Vagina (tissue), 2 donors: Measurements from ENCODE around the gene ACOT11. TPM values are rescaled to one million over a fixed set of nuclear protein-coding genes. Genes with fewer than 3 reads are reported as not detected.

ENCODE experiments used
- DNase-seq, 2 donors: peaks; one replicate each; pipeline ENCODE4 v3.0.0-alpha.2; 2017; ENCODE audit errors: extremely low spot score in 2 of 2
- H3K27ac ChIP-seq: fragments of 200-600 bp; sonication (generic); one replicate; pipeline ENCODE4 v1.5.1; 2019
- H3K27me3 ChIP-seq: fragments of 200-600 bp; sonication (generic); one replicate; pipeline ENCODE4 v1.5.1; 2019
- H3K36me3 ChIP-seq, 2 donors: fragments of 200-600 bp; sonication (generic); one replicate each; pipeline ENCODE4 v1.5.1; 2017 to 2019
- H3K4me1 ChIP-seq: fragments of 200-600 bp; sonication (generic); one replicate; pipeline ENCODE4 v1.5.1; 2019
- H3K4me3 ChIP-seq, 2 donors: fragments of 200-600 bp; sonication (generic); 1 replicate in 1 of 2; 2 replicates in 1 of 2; pipeline ENCODE4 v1.5.1; 2016 to 2019
- H3K9me3 ChIP-seq: fragments of 200-600 bp; sonication (generic); one replicate; pipeline ENCODE4 v1.5.1; 2019
- POLR2A ChIP-seq, 2 donors: fragments of 450-650 bp; IDR thresholded peaks; one replicate each; pipeline ENCODE4 v1.6.1; 2017; ENCODE audit warnings: antibody characterized with exemption in 2 of 2, mild to moderate bottlenecking in 2 of 2, moderate library complexity in 2 of 2
- POLR2AphosphoS5 ChIP-seq, 2 donors: sonication (generic); formaldehyde crosslinking; IDR thresholded peaks; one replicate each; pipeline ENCODE4 v1.9.0; 2017; ENCODE audit warnings: antibody characterized with exemption in 2 of 2, mild to moderate bottlenecking in 2 of 2, low read depth in 1 of 2; ENCODE audit not compliant: insufficient read depth in 1 of 2
- intact Hi-C: fragments of 100-400 bp; cut with DNase I; formaldehyde crosslinking; loops from one replicate; pipeline ENCODE4 v1.15.1; 2023
- total RNA-seq: library from RNA; depleted of rRNA; stranded (reverse); fragments of >200 nt; gene quantifications from one replicate; pipeline ENCODE4 v1.2.3, GENCODE V29; 2016
- TF ChIP-seq, protein P1 (sequence below), 3 experiments: fragments of 450-650 bp in 2 of 3; fragments of 200-600 bp in 1 of 3; sonication (generic) in 1 of 3; IDR thresholded peaks; one replicate each; pipeline ENCODE4 v1.5.1; 2017 to 2019; ENCODE audit warnings: antibody characterized with exemption in 3 of 3, mild to moderate bottlenecking in 2 of 3, moderate library complexity in 2 of 3

The ACOT11 gene
- total RNA-seq, 1 donor from 2014 or later = 26.0 TPM

DNA sequence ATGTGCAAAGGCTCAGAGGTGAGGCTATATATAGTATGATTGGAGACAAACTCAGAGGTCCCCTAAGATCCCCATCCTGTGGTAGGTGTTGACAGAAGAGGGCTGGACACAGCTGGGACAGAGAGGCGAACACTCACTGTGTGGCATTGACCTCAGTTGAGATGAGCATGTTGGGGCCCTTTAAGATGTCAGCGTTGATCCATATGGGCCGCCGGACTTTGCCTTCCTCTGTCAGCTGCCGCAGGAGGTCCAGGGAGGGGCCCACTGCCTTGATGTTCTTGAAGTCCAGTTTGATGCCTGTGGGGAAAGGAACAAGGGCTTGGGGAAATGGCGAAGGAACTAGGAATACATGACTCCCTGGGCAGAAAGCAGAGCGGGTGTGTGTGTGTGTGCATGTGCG is 66.5 kb downstream of the ACOT11 start:
- Histone ChIP-seq H3K27ac (no peak overlapping the region), H3K36me3 (no peaks in the 10 kb centered on the region), H3K4me3 (no peak overlapping the region), H3K9me3 (no peaks in the 10 kb centered on the region), H3K27me3 (no peaks in the 10 kb centered on the region), H3K4me1 (no peaks in the 10 kb centered on the region)
- peak in 1 of 2 donors; percentile 22 for DNase-seq
- TF ChIP-seq POLR2A (IDR thresholded peaks at IDR 0.05) (no peak), POLR2AphosphoS5 (IDR thresholded peaks at IDR 0.05; ENCODE audit: insufficient read depth in 1 of 2, low read depth in 1 of 2) (no peak)
- TF ChIP-seq, protein P1, sequence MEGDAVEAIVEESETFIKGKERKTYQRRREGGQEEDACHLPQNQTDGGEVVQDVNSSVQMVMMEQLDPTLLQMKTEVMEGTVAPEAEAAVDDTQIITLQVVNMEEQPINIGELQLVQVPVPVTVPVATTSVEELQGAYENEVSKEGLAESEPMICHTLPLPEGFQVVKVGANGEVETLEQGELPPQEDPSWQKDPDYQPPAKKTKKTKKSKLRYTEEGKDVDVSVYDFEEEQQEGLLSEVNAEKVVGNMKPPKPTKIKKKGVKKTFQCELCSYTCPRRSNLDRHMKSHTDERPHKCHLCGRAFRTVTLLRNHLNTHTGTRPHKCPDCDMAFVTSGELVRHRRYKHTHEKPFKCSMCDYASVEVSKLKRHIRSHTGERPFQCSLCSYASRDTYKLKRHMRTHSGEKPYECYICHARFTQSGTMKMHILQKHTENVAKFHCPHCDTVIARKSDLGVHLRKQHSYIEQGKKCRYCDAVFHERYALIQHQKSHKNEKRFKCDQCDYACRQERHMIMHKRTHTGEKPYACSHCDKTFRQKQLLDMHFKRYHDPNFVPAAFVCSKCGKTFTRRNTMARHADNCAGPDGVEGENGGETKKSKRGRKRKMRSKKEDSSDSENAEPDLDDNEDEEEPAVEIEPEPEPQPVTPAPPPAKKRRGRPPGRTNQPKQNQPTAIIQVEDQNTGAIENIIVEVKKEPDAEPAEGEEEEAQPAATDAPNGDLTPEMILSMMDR (IDR thresholded peaks at IDR 0.05) = no peak
- intact Hi-C loops = no loop called here

GRCh38 chr1:54615531-54616279 is 67.7 kb downstream of the ACOT11 start:
- no peaks in the 10 kb centered on the region for H3K36me3 ChIP-seq
- H3K4me3 ChIP-seq = no peak overlapping the region
- no peaks in the 10 kb centered on the region for H3K4me1 ChIP-seq
- no peak overlapping the region for H3K27ac ChIP-seq
- no peaks in the 10 kb centered on the region for H3K27me3 ChIP-seq
- no peaks in the 10 kb centered on the region for H3K9me3 ChIP-seq
- TF ChIP-seq, protein P1 (IDR thresholded peaks at IDR 0.05) = no peak
- TF ChIP-seq POLR2AphosphoS5 (IDR thresholded peaks at IDR 0.05; ENCODE audit: insufficient read depth in 1 of 2, low read depth in 1 of 2) (no peak), POLR2A (IDR thresholded peaks at IDR 0.05) (no peak)
- intact Hi-C loops = no loop called here
- peak in 1 of 2 donors; percentile 85 for DNase-seq

DNA sequence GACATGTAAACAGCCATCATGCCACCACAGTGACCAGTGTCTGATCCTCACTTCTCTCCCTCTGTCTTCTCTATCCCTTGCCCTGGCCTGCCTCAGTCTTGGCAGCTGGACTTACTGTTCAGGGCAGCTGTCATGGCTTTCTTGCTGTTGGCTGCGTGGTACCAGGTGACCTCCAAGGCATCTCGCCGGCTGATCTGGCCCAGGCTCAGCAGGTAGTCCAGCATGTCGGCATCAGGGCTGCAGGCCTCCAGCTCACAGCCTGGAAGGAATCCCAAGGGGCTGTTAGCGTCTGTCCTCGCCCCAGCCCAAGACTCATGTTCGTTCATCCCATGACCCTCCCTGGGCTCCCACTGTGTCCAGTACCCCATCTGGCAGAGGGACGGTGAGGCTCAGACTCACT is 71.7 kb downstream of the ACOT11 start:
- Histone ChIP-seq H3K4me1 (no peaks in the 10 kb centered on the region), H3K4me3 (no peak overlapping the region), H3K9me3 (no peaks in the 10 kb centered on the region), H3K36me3 (no peaks in the 10 kb centered on the region), H3K27ac (no peak overlapping the region), H3K27me3 (no peaks in the 10 kb centered on the region)
- peak in 1 of 2 donors; percentile 62 for DNase-seq
- TF ChIP-seq POLR2AphosphoS5 (IDR thresholded peaks at IDR 0.05; ENCODE audit: insufficient read depth in 1 of 2, low read depth in 1 of 2) (no peak), POLR2A (IDR thresholded peaks at IDR 0.05) (no peak)
- TF ChIP-seq, protein P1 (IDR thresholded peaks at IDR 0.05) = no peak
- intact Hi-C loops = no loop called here

- peak in 1 of 2 donors; percentile 74 for DNase-seq
- no peaks in the 10 kb centered on the region for H3K36me3 ChIP-seq
- H3K9me3 ChIP-seq = no peaks in the 10 kb centered on the region
- TF ChIP-seq POLR2A (IDR thresholded peaks at IDR 0.05) (no peak), POLR2AphosphoS5 (IDR thresholded peaks at IDR 0.05; ENCODE audit: insufficient read depth in 1 of 2, low read depth in 1 of 2) (no peak)
- TF ChIP-seq, protein P1 (IDR thresholded peaks at IDR 0.05) = no peak
- no peak within 1 kb of the TSS for H3K4me3 ChIP-seq
- no peak within 1 kb of the TSS for H3K27ac ChIP-seq
- intact Hi-C loops = no loop called here
- H3K4me1 ChIP-seq = no peaks in the 10 kb centered on the region
- no peaks in the 10 kb centered on the region for H3K27me3 ChIP-seq
Observed at GRCh38 chr1:54623216-54624007, 75.4 kb downstream of the ACOT11 start, which contains the start of gene FAM151A. Gene FAM151A, minus strand, starts transcription at chr1:54623525. Its CDS starts 130 bp downstream, at chr1:54623395.
